Transverse colon (tissue), 3 donors: ENCODE measurements around the gene OPRM1.

ENCODE experiments used
- CTCF ChIP-seq, 5 experiments: fragments of 200-600 bp in 3 of 5; fragments of 450-650 bp in 2 of 5; sonication (generic) in 3 of 5; IDR thresholded peaks; 1 replicate in 2 of 5; 2 replicates in 3 of 5; pipeline ENCODE4 v1.5.1; 2016 to 2017; ENCODE audit warnings: antibody characterized with exemption in 5 of 5, inconsistent platforms in 3 of 5, mild to moderate bottlenecking in 2 of 5, moderate library complexity in 1 of 5
- EP300 ChIP-seq: sonication (generic); formaldehyde crosslinking; IDR thresholded peaks from one replicate; pipeline ENCODE4 v1.6.1; 2017; ENCODE audit warnings: antibody characterized with exemption, low read depth
- POLR2A ChIP-seq: fragments of 450-650 bp; IDR thresholded peaks from one replicate; pipeline ENCODE4 v1.6.1; 2016; ENCODE audit warnings: antibody characterized with exemption, mild to moderate bottlenecking, moderate library complexity

DNA sequence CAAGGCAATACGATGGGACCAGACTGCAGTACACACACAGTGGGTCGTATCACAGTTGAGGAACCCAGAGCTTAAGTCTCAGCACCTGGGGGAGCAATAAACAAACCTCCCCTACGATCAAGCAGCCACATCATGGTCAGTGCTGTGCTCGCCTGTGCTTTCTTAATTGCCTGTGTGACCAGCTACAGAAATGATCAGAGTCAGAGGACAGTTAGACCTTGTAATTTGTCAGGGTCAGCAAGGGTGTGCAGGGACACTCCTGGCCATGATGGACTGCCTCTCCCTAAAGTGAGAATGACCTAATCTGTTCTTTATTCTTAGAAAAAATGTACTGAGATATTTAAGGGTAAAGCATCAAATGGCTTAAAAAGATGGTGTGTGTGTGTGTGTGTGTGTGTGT, 78.4 kb downstream of the OPRM1 start:
- TF ChIP-seq CTCF (IDR thresholded peaks at IDR 0.05) (no peak), POLR2A (no peak), EP300 (no peak)
